Fibroblast of skin of left biceps (primary cell): ENCODE data around the gene CBFA2T3.
"Not testable (repeated sequence)": the region's sequence is repeated elsewhere in the genome, so short reads cannot be mapped to it uniquely, and the experiment has no call there.

Experiments used
- DNase-seq, 2 experiments: peaks; one replicate each; pipeline ENCODE4 v3.0.0-alpha.2; 2013; ENCODE audit warnings: low read depth in 2 of 2

CBFA2T3 gene

GRCh38 chr16:88977018-88977811 lies at the start of gene CBFA2T3:
Gene CBFA2T3 (minus strand): TSS chr16:88977207. CDS start chr16:88976807, 400 bp downstream.
- no peak for DNase-seq

DNA sequence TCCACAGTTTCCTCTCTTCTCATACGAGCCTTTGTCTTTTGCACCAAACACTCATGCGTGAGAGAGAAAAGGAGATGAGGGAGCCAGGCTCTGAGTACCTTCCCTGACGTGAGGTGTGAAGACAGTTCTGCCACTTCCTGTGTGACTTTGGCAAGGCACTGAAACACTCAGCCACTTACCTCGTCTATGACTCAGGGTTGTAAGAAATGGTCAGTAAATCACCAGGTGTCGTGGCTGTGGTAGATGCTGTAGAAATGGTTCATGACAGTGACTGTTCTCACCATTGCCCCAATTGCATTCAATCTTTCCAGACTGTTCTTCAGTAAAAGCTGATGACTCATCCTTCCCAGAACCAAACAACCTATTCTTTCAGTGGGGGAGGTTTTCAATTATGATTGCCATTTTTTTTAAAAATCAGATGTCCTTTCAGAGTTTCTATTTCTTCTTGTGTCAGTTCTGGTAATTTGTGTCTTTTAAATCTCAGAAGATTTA lies 49.2 kb upstream of the CBFA2T3 start:
- DNase-seq, result no peak

- DNase-seq, result no peak
These were observed 48.6 kb upstream of the CBFA2T3 start for GRCh38 chr16:89025636-89026035.

- DNase-seq, result no peak
These were observed 47.6 kb upstream of the CBFA2T3 start for GRCh38 chr16:89024546-89025060.

DNA sequence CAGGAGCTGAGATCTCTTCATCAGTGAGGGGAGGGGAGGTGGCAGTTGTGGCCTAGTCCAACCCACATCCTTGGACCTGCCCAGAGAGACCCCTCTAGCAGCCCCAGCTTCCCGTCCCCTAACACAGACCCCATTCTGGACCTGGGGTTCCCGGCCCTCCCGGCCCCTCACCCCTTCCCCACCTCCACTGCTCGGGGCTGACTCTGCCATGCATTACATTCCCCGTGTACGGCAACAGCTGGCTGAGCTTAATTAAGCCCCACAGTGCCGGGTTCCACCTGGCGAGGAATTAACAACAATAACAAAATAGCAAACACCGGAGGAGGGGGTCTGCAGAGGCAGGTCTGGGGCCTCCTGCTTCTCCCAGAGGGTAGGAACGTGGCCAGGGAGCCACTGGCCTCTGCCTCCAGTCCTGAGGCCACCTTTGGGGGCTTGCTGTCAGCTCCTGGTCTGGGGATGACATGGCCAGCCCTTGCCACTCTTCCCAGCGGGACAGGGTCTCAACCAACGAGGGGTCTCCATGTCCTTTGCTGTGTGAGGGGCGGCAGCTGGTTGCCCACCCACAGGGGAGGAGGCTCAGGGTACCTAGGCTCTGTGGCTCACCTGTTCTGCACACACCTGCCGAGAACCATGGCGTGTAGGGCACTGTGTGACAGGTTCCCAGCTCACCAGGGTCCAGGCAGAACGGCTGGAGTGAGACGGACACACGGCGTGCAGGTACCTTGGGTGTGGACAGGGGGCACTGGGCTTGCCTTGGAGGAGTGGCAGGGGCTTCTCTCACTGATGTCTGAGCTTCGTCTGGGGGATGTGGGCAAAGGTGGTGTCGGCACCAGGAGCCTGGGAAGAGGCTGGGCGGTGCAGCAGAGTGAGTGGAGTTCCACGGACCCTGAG lies 46.9 kb upstream of the CBFA2T3 start:
- DNase-seq, result no peak

DNA sequence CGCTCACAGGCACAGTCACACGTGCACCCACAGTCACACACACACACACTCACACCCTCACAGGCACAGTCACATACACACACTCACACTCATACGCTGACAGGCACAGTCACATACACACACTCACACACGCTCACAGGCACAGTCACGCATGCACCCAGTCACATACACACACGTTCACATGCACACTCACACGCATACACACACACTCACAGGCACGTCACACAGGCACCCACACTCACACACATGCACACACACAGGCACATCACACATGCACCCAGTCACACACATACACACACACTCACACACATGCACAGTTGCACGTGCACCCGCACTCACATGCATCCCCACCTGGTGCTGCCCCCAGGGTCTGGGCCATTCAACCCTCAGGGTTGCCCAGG lies 46.1 kb upstream of the CBFA2T3 start:
- no peak for DNase-seq

GRCh38 chr16:89022051-89022836 lies 45.2 kb upstream of the CBFA2T3 start:
- DNase-seq, result no peak

DNA sequence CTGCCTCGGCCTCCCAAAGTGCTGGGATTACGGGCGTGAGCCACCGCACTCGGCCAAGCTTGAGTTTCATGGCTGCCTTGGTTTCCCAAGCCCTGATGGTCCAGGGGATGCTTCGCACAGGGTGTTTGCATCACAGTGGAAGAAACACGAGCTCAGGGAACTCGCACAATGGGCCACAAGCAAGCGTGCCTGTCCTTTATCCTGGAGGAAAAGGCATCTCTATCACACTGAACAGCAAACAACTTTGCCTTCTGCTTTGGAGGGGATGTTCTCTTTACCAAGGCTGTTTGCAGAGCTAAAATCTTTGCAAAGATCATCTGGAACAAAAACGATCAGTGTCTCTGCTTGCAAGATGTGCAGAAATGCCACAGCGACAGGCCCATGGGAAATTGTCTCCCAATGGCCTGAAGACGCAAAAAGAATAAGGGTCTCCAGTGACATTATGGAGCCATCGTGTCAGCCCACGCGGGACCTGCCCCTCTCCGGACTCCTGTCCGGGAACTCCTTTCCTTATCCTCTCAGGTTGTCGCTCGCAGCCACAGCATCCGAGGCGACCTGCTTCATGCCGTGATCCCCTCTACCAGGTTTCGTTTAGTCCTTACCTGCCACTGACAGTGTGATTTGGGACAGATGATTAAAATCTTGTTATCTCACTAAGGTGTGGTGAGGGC lies 44.1 kb upstream of the CBFA2T3 start:
- DNase-seq, result no peak

GRCh38 chr16:89020068-89020924 lies 43.3 kb upstream of the CBFA2T3 start:
- DNase-seq, result no peak

DNA sequence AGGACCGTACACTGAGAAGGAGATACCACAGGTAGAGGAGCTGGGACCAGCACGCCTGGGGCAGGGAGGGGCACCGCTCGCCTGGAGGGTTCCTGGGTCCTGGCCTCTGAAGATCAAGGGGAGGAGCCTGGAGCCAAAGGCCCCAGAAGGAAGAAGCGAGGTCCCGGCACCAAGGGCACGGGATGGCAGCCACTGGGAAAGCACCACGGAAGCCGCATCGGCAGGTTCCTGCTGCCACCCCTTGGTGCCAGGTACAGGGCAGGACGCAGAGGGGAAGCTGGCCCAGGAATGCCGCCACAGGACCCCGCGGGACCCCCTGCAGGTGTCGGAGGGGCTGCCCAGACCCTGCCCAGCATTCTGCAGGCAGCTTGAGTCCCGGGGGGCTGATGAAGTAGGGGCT lies 42.5 kb upstream of the CBFA2T3 start:
- DNase-seq, result no peak

DNA sequence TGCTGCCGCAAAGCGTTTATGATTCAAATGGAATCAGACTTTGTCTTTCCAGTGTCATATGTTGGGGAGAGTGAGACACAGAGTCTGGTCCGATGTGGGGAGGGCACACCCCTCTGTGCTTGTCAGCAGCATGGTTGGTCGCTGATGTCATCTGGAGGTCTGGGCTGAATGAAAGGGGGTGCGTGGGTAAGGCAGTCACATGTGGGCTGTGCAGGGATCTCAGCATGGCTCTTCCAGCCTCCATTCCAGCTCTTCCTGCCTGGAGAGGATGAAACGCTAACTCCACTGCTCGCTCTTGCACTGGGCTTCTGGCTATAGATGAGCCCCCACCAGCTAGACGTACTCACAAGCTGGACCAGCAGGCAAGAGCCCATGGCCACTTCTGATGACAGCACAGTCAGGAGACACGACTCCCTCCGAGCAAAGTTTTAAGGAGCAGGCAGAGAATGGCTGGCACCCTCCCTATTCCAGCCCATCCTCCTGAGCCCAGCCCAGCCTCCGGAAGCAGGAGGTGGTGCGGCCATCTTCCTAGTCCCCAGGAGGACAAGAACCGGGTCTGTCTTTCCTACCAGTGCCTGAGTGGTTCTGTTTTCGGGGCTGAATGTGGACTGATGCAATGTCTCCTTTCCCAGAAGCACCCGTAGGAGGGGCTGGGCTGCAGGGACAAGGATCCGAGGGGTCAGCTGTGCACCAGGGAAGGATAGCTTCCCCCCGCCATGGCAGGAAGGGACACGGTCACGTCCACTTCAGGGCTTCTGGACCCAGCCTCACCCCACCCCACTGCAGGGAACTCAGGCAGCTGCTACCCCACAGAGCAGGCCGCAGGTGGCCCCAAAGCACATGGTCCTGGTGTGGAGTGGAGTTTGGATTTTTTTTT lies 41.5 kb upstream of the CBFA2T3 start:
- DNase-seq, result peak; percentile 1 to 3

- DNase-seq, result no peak
These were observed 40.7 kb upstream of the CBFA2T3 start for GRCh38 chr16:89017543-89018281.

GRCh38 chr16:89016561-89016960 lies 39.6 kb upstream of the CBFA2T3 start:
- not testable (repeated sequence) for DNase-seq

DNA sequence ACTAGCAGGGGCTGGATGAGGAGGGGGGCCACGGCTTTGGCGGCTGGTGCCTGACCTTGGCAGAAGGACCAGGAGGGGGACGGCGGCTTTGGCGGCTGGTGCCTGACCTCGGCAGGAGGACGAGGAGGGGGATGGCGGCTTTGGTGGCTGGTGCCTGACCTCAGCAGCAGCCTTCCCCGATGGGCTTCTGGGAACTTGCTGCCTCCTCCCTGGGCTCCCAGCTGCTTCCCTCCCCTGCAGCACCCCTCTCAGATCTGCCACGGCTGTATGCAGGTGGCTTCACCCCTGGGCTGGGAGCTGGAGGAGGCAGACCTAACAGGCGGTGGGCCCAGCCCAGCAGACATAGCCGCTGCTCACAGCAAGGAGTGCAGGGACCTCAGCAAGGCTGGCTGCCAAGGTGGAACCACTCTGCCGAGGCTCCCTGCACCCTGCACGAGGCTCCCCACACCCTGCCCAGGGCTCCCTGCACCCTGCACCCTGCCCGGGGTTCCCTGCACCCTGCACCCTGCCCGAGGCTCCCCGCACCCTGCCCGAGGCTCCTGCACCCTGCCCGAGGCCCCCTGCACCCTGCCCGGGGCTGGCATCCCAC lies 38.4 kb upstream of the CBFA2T3 start:
- no peak for DNase-seq

GRCh38 chr16:89014403-89015230 lies 37.6 kb upstream of the CBFA2T3 start:
- DNase-seq, result no peak

- DNase-seq, result no peak
These were observed 36.8 kb upstream of the CBFA2T3 start for GRCh38 chr16:89013692-89014402.
